GM23338 (cell line): ENCODE measurements around the gene FAM131B. TPM values are rescaled to one million over a fixed set of nuclear protein-coding genes. Genes with fewer than 3 reads are reported as not detected.
A peak's percentile ranks its signal among the peaks of the same experiment; 100 is the strongest.

Experiments used
- ATAC-seq: fragments of 200-7000 bp; cut with Tn5 transposase; 3 replicates; pipeline ENCODE4 v1.9.1; 2020
- DNase-seq: peaks from one replicate; pipeline ENCODE4 v3.0.0-alpha.2; 2015; ENCODE audit warnings: low spot score
- H2AFZ ChIP-seq: fragments of 200-600 bp; sonication (generic); 2 replicates; pipeline ENCODE4 v1.8.0; 2016; ENCODE audit warnings: antibody characterized with exemption, mild to moderate bottlenecking, moderate library complexity
- H3F3A ChIP-seq: fragments of 200-600 bp; sonication (generic); replicated peaks from 2 replicates; pipeline ENCODE4 v1.8.0; 2017; ENCODE audit warnings: antibody characterized with exemption, mixed run types, low read depth
- H3K27ac ChIP-seq: fragments of 200-600 bp; sonication (generic); 2 replicates; pipeline ENCODE4 v1.6.1; 2016; ENCODE audit warnings: low read depth
- H3K27me3 ChIP-seq: fragments of 200-600 bp; sonication (generic); 2 replicates; pipeline ENCODE4 v1.8.0; 2016; ENCODE audit warnings: mild to moderate bottlenecking, mixed run types, moderate library complexity; ENCODE audit not compliant: insufficient read depth
- H3K36me3 ChIP-seq: fragments of 200-600 bp; sonication (generic); 2 replicates; pipeline ENCODE4 v1.8.0; 2016; ENCODE audit warnings: mild to moderate bottlenecking; ENCODE audit not compliant: insufficient read depth
- H3K4me1 ChIP-seq: fragments of 200-600 bp; sonication (generic); 2 replicates; pipeline ENCODE4 v1.8.0; 2016; ENCODE audit warnings: mild to moderate bottlenecking, moderate library complexity; ENCODE audit not compliant: insufficient read depth
- H3K4me2 ChIP-seq: fragments of 200-600 bp; sonication (generic); 2 replicates; pipeline ENCODE4 v1.7.1; 2017; ENCODE audit warnings: mixed run types
- H3K4me3 ChIP-seq: fragments of 200-600 bp; sonication (generic); 2 replicates; pipeline ENCODE4 v1.6.1; 2016; ENCODE audit warnings: mixed run types
- H3K79me2 ChIP-seq: fragments of 200-600 bp; sonication (generic); replicated peaks from 2 replicates; pipeline ENCODE4 v1.8.0; 2017; ENCODE audit warnings: mild to moderate bottlenecking; ENCODE audit not compliant: insufficient read depth
- H3K9me2 ChIP-seq: fragments of 200-600 bp; sonication (generic); 2 replicates; pipeline ENCODE4 v1.8.0; 2017; ENCODE audit not compliant: insufficient read depth
- H4K20me1 ChIP-seq: fragments of 200-600 bp; sonication (generic); replicated peaks from 2 replicates; pipeline ENCODE4 v1.8.0; 2017; ENCODE audit warnings: mild to moderate bottlenecking; ENCODE audit not compliant: insufficient read depth
- H3K27ac Mint-ChIP-seq: 2 replicates; pipeline ENCODE4 v1.8.0; 2020; ENCODE audit warnings: inconsistent platforms, mild to moderate bottlenecking, moderate library complexity, mixed read lengths
- H3K27me3 Mint-ChIP-seq: 3 replicates; pipeline ENCODE4 v1.8.0; 2022; ENCODE audit warnings: low read depth, mild to moderate bottlenecking, moderate library complexity, mixed read lengths, inconsistent platforms; ENCODE audit not compliant: insufficient read depth, poor library complexity
- H3K36me3 Mint-ChIP-seq: 3 replicates; pipeline ENCODE4 v1.8.0; 2021; ENCODE audit warnings: low read depth, mild to moderate bottlenecking, inconsistent platforms, moderate library complexity, mixed read lengths
- H3K4me1 Mint-ChIP-seq: 3 replicates; pipeline ENCODE4 v1.8.0; 2020; ENCODE audit warnings: mild to moderate bottlenecking, inconsistent platforms, mixed read lengths
- H3K4me3 Mint-ChIP-seq: 3 replicates; pipeline ENCODE4 v1.8.0; 2021; ENCODE audit warnings: moderate library complexity, mild to moderate bottlenecking, inconsistent platforms, mixed read lengths
- H3K9me3 Mint-ChIP-seq: 3 replicates; pipeline ENCODE4 v1.8.0; 2020; ENCODE audit warnings: moderate library complexity, mild to moderate bottlenecking, inconsistent platforms, mixed read lengths
- CTCF ChIP-seq, 2 experiments: fragments of 200-600 bp in 1 of 2; sonication (generic) in 1 of 2; conservative IDR thresholded peaks; 2 replicates each; pipeline versions ENCODE4 v1.5.1 to v1.6.1; 2016 to 2017; ENCODE audit warnings: antibody characterized with exemption in 2 of 2, low read depth in 2 of 2, mild to moderate bottlenecking in 2 of 2, moderate library complexity in 1 of 2
- EZH2 ChIP-seq: fragments of 200-600 bp; sonication (generic); IDR thresholded peaks from one replicate; pipeline ENCODE4 v1.8.0; 2017; ENCODE audit warnings: antibody characterized with exemption, mild to moderate bottlenecking, low read depth; ENCODE audit not compliant: unreplicated experiment
- JUNB ChIP-seq: IDR thresholded peaks from one replicate; pipeline ENCODE4 v1.6.1; 2016; ENCODE audit warnings: antibody characterized with exemption; ENCODE audit not compliant: unreplicated experiment
- NANOG ChIP-seq: IDR thresholded peaks from 2 replicates; pipeline ENCODE4 v1.6.1; 2016; ENCODE audit warnings: antibody characterized with exemption, borderline replicate concordance
- REST ChIP-seq: IDR thresholded peaks from one replicate; pipeline ENCODE4 v1.6.1; 2018; ENCODE audit warnings: antibody characterized with exemption; ENCODE audit not compliant: unreplicated experiment
- STAT1 ChIP-seq: IDR thresholded peaks from one replicate; pipeline ENCODE4 v1.6.1; 2016; ENCODE audit warnings: antibody characterized with exemption; ENCODE audit not compliant: unreplicated experiment
- ZNF331 ChIP-seq: fragments of 250-450 bp; sonication (Bioruptor Pico); IDR thresholded peaks from 2 replicates; pipeline ENCODE4 v1.5.0; 2020; ENCODE audit warnings: low read depth, mild to moderate bottlenecking, moderate library complexity
- ZNF462 ChIP-seq: fragments of 250-450 bp; sonication (Bioruptor Pico); IDR thresholded peaks from 2 replicates; pipeline ENCODE4 v1.5.0; 2020; ENCODE audit warnings: mild to moderate bottlenecking, moderate library complexity
- polyA plus RNA-seq: library from polyadenylated mRNA; unstranded; fragments of >200 nt; fragmentation: Nextera tagmentation; extraction: Ambion mirVana; gene quantifications from 2 replicates; pipeline ENCODE4 v1.2.1, GENCODE V29; 2016
- total RNA-seq: library from RNA; depleted of rRNA; stranded (reverse); fragments of >200 nt; shearing (Covaris generic); gene quantifications from 2 replicates; pipeline ENCODE4 v1.2.3, GENCODE V29; 2014

Gene FAM131B
- total and polyA plus RNA-seq, 2 experiments from 2014 or later: 4.7 to 30.2 TPM

- H3K4me3 ChIP-seq: no peak overlapping the region
- no peak overlapping the region for H3K27ac Mint-ChIP-seq
- peaks cover 6% of the 10 kb centered on the region for H3F3A ChIP-seq
- H3K9me3 Mint-ChIP-seq: no peaks in the 10 kb centered on the region; the same call in 2 of the 3 replicates
- no peaks in the 10 kb centered on the region for H3K27me3 ChIP-seq
- H3K36me3 Mint-ChIP-seq: 0 out of 3 replicates have a peak, but pooled peaks cover 2% of the 10 kb centered on the region
- peak; percentile 17; the same call in 2 of the 3 replicates for ATAC-seq
- peaks cover 51% of the 10 kb centered on the region for H3K4me1 Mint-ChIP-seq
- H3K4me3 Mint-ChIP-seq: no peak overlapping the region
- no peak overlapping the region for H2AFZ ChIP-seq
- H3K4me2 ChIP-seq: no peak overlapping the region
- TF ChIP-seq EZH2 (no peak), REST (no peak), NANOG (no peak), CTCF (conservative IDR thresholded peaks at IDR 0.05; ENCODE audit: low read depth in 2 of 2) (peak; percentile 45 to 68), JUNB (no peak), STAT1 (no peak), ZNF331 (no peak), ZNF462 (CRISPR knock-in tag) (no peak)
- H3K9me2 ChIP-seq: peaks cover 6% of the 10 kb centered on the region; the same call in 1 of the 2 replicates
- H3K36me3 ChIP-seq: no peaks in the 10 kb centered on the region
- peaks cover 6% of the 10 kb centered on the region for H3K27me3 Mint-ChIP-seq
- H3K4me1 ChIP-seq: peaks cover 46% of the 10 kb centered on the region
- no peak for DNase-seq
- H4K20me1 ChIP-seq: no peaks in the 10 kb centered on the region
- no peak overlapping the region for H3K27ac ChIP-seq
- no peaks in the 10 kb centered on the region for H3K79me2 ChIP-seq
Measured at GRCh38 chr7:143373255-143373794, 10.8 kb upstream of the FAM131B start.
